AG09309 (cell line): ENCODE results near the gene TPP2.

ENCODE experiments used
- DNase-seq: peaks from one replicate; pipeline ENCODE4 v3.0.0-alpha.2; 2010; ENCODE audit warnings: low read depth
- H3K4me3 ChIP-seq: 2 replicates; pipeline ENCODE4 v1.5.1; 2011; ENCODE audit warnings: mild to moderate bottlenecking, low read depth, low read length, moderate library complexity; ENCODE audit not compliant: control insufficient read depth
- CTCF ChIP-seq: IDR thresholded peaks from 2 replicates; pipeline ENCODE4 v1.5.1; 2011; ENCODE audit warnings: mild to moderate bottlenecking, low read depth, low read length, inconsistent platforms; ENCODE audit not compliant: insufficient read depth, control insufficient read depth; ENCODE audit errors: missing control alignments

The TPP2 gene

GRCh38 chr13:102608974-102609373 lies 12.2 kb downstream of the TPP2 start:
- no peak overlapping the region for H3K4me3 ChIP-seq
- TF ChIP-seq CTCF: no peak
- no peak for DNase-seq

GRCh38 chr13:102609696-102610095 lies 12.9 kb downstream of the TPP2 start:
- TF ChIP-seq CTCF: no peak
- H3K4me3 ChIP-seq: no peak overlapping the region
- DNase-seq: no peak

- no peak for DNase-seq
- no peak overlapping the region for H3K4me3 ChIP-seq
- TF ChIP-seq CTCF: no peak
Measured at GRCh38 chr13:102610296-102610895, 13.6 kb downstream of the TPP2 start.

- no peak overlapping the region for H3K4me3 ChIP-seq
- DNase-seq: no peak
- no peak for TF ChIP-seq CTCF
Measured at GRCh38 chr13:102617697-102618350, 21.0 kb downstream of the TPP2 start.

GRCh38 chr13:102620516-102620915 lies 23.7 kb downstream of the TPP2 start:
- no peak for DNase-seq
- TF ChIP-seq CTCF: no peak
- no peak overlapping the region for H3K4me3 ChIP-seq

GRCh38 chr13:102626928-102627327 lies 30.1 kb downstream of the TPP2 start:
- no peak overlapping the region for H3K4me3 ChIP-seq
- no peak for DNase-seq
- no peak for TF ChIP-seq CTCF

GRCh38 chr13:102628559-102628958 lies 31.8 kb downstream of the TPP2 start:
- no peak overlapping the region for H3K4me3 ChIP-seq
- TF ChIP-seq CTCF: no peak

More at GRCh38 chr13:102628559-102628958, 31.8 kb downstream of the TPP2 start:
- no peak for DNase-seq
